Embryonic facial prominence (tissue), 1 donor: ENCODE data around the gene GPR146.

Source experiments
- DNase-seq: peaks from one replicate; pipeline ENCODE4 v3.0.0-alpha.2; 2016; ENCODE audit errors: extremely low spot score

Gene GPR146

GRCh38 chr7:1106063-1106792 is 61.9 kb downstream of the GPR146 start:
- DNase-seq, result no peak

DNA sequence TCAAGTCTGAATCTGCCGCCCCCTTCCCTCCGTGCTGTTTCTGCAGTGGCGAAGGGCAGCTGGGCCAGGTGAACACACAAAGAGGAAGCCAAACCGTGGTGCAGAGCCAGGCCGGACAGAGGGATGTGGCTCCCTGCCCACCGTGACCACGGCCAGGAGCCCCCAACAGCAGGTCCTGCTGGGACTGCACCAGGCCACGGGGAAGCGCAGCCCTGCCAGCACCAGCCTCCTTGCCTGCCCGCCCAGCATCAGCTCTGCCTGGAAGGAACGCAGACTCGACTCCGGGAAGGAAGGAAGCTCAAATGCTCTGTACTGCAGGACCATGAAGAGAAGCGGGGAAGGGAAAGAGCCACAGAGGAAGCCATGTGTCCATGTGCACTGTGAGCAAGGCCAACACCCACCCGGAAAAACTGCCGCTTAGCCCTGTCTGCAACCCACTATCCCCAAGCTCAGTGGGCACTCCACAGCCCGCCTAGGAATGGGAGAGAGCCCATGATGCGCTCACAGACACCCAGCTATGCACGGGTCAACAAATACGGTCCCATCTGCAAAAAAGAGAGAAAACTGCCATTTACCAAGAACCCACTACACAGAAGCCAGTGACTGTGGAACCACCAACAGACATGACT is 62.6 kb downstream of the GPR146 start:
- no peak for DNase-seq

- no peak for DNase-seq
Observed at GRCh38 chr7:1108264-1108920, 64.0 kb downstream of the GPR146 start.
